ENCODE results near the gene POLR1H. TPM values are rescaled to one million over a fixed set of nuclear protein-coding genes. Genes with fewer than 3 reads are reported as not detected.

POLR1H gene
- total RNA-seq, 4 donors from 2014 or later = 11.6 to 28.8 (median 20.0) TPM

DNA sequence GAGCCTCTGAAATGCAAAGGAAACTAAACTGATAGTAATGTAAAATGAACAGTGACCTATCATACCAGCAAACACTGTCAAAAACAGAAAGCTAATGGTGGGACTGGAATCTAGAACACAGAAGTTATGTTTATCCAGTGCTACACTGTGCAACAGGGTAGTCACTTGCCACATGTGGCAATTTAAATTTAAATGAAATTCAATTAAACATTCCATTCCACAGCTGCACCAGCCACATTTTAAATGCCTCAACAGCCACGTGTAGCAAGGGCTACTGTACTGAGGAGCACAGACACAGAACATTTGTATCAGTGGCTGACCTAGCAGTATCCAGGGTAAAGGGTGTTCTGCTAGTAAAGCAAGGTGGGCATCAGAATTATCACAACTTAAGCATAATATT is 5.6 kb upstream of the POLR1H start:
- no peak for TF ChIP-seq POLR2A (IDR thresholded peaks at IDR 0.05)
- no peak for TF ChIP-seq EP300 (IDR thresholded peaks at IDR 0.05)
- no peak for TF ChIP-seq POLR2AphosphoS5 (IDR thresholded peaks at IDR 0.05)
- TF ChIP-seq, protein P1, sequence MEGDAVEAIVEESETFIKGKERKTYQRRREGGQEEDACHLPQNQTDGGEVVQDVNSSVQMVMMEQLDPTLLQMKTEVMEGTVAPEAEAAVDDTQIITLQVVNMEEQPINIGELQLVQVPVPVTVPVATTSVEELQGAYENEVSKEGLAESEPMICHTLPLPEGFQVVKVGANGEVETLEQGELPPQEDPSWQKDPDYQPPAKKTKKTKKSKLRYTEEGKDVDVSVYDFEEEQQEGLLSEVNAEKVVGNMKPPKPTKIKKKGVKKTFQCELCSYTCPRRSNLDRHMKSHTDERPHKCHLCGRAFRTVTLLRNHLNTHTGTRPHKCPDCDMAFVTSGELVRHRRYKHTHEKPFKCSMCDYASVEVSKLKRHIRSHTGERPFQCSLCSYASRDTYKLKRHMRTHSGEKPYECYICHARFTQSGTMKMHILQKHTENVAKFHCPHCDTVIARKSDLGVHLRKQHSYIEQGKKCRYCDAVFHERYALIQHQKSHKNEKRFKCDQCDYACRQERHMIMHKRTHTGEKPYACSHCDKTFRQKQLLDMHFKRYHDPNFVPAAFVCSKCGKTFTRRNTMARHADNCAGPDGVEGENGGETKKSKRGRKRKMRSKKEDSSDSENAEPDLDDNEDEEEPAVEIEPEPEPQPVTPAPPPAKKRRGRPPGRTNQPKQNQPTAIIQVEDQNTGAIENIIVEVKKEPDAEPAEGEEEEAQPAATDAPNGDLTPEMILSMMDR (IDR thresholded peaks at IDR 0.05) = no peak
- Histone ChIP-seq H3K4me3 (no peak overlapping the region), H3K27me3 (no peaks in the 10 kb centered on the region), H3K27ac (no peak overlapping the region), H3K36me3 (peaks cover 0 to 53% of the 10 kb centered on the region in 2 donors), H3K4me1 (peaks cover 4 to 14% (median 8%) of the 10 kb centered on the region in 3 donors), H3K9me3 (no peaks in the 10 kb centered on the region)
- WGBS, 2 donors (ENCODE audit: low coverage in 1 of 2) = 38 to 43% methylated on average over 1 of the region's 1 CpG
- ATAC-seq = no peak

DNA sequence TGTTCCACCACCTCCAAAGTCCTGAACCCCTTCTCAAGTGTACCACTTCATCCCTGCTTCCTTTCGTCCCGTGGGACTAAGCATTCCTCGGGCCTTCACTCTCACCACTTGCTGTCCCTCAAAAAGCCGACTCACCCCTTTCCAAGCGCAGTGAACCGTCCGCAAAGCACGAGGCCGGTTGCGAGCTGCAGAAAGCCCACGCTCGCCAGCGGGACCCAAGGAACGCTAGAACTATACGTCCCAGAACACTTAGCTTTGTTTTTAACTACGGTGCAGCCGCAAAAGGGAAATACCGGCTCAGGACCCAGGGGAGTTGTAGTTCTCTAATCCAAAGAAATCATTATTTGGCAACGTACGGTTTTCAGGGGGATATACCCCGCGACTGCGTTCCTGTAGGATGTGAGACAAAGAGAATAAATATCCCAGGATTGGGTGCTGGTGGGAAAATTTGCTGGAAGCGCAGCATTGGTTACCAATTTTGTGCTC is 416 bp upstream of the POLR1H start:
- peak overlapping the region; percentile 79 to 94 (median 88) for H3K27ac ChIP-seq
- WGBS, 2 donors (ENCODE audit: low coverage in 1 of 2) = 0% methylated on average over 13 to 16 of the region's 24 CpGs

DNA sequence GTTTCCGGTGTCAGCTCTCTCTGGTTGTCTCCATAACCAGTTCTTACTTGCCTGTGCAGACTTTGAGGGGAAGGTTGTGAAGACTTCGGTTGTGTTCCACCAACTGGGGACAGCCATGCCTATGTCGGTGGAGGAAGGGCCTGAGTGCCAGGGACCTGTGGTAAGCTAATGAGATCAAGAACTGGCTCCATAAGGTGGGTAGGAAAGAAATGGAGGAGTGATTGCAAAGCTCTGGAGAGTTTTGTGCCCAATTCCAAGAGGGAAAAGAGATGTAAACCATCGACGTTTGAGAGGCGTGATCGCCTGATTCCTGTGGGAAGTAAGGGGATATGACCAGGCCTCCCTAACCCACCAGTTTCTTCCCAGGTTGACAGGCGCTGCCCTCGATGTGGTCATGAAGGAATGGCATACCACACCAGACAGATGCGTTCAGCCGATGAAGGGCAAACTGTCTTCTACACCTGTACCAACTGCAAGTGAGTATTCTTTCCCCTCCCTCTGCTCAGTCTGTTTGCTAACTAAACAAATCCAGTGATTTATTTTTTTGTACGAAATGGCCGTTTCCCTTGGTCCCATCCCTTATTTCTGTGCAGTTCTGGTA is 893 bp downstream of the POLR1H start:
- Histone ChIP-seq H3K36me3 (peaks cover 0 to 26% of the 10 kb centered on the region in 2 donors), H3K4me3 (peak overlapping the region; percentile 72 to 76), H3K4me1 (peaks cover 4 to 47% (median 20%) of the 10 kb centered on the region in 3 donors), H3K27ac (peak overlapping the region; percentile 63 to 94 (median 88)), H3K27me3 (no peaks in the 10 kb centered on the region), H3K9me3 (no peaks in the 10 kb centered on the region)
- TF ChIP-seq POLR2A (IDR thresholded peaks at IDR 0.05) (no peak), EP300 (IDR thresholded peaks at IDR 0.05) (no peak), POLR2AphosphoS5 (IDR thresholded peaks at IDR 0.05) (no peak)
- TF ChIP-seq, protein P1 (IDR thresholded peaks at IDR 0.05) = no peak
- peak; percentile 16 for ATAC-seq
- 57 to 59% methylated on average over 10 to 13 of the region's 13 CpGs for WGBS, 2 donors (ENCODE audit: low coverage in 1 of 2)

More for the DNA sequence above, 416 bp upstream of the POLR1H start:
- Histone ChIP-seq H3K9me3 (no peaks in the 10 kb centered on the region), H3K36me3 (peaks cover 0 to 39% of the 10 kb centered on the region in 2 donors), H3K4me3 (peak overlapping the region; percentile 72 to 76), H3K27me3 (no peaks in the 10 kb centered on the region), H3K4me1 (peaks cover 4 to 39% (median 13%) of the 10 kb centered on the region in 3 donors)
- TF ChIP-seq POLR2AphosphoS5 (IDR thresholded peaks at IDR 0.05) (no peak), POLR2A (IDR thresholded peaks at IDR 0.05) (no peak), EP300 (IDR thresholded peaks at IDR 0.05) (no peak)
- TF ChIP-seq, protein P1 (IDR thresholded peaks at IDR 0.05) = no peak
- peak; percentile 6 for ATAC-seq

DNA sequence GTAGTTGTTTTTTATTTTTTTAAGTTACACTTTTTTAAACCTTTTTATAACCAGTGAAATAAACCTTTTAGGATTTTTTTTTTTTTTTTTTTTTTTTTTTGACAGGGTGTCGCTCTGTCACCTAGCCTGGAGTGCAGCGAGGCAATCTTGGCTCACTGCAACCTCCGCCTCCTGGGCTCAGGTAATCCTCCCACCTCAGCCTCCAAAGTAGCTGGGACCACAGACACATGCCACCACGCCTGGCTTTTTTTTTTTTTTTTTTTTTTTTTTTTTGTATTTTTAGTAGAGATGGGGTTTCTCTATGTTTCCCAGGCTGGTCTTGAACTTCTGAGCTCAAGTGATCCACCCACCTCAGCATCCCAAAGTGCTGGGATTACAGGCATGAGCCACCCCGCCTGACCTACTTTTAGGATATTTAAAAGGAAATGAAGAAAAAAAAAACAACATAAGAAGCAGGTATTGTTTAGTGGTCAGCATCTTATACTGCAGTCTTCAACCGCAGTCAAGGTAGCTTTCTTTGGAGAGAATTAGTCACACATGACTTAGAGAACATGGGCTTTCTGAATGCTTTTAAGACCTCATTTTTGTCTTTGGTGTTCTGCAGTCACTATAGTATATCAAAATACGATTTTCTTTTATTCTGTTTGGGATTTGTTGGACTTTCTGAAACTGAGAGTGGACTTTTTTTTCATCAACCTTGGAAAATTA is 1.6 kb downstream of the POLR1H start:
- Histone ChIP-seq H3K9me3 (no peaks in the 10 kb centered on the region), H3K36me3 (peaks cover 0 to 20% of the 10 kb centered on the region in 2 donors), H3K4me1 (peaks cover 4 to 51% (median 20%) of the 10 kb centered on the region in 3 donors), H3K27ac (no peak overlapping the region), H3K27me3 (no peaks in the 10 kb centered on the region), H3K4me3 (no peak overlapping the region)
- ATAC-seq = no peak
- 87 to 96% methylated on average over 6 of the region's 7 CpGs for WGBS, 2 donors (ENCODE audit: low coverage in 1 of 2)
- TF ChIP-seq, protein P1 (IDR thresholded peaks at IDR 0.05) = no peak
- TF ChIP-seq EP300 (IDR thresholded peaks at IDR 0.05) = no peak
- no peak for TF ChIP-seq POLR2A (IDR thresholded peaks at IDR 0.05)
- TF ChIP-seq POLR2AphosphoS5 (IDR thresholded peaks at IDR 0.05) = no peak
